ENCODE measurements around the gene MYBPC3.

Gene MYBPC3

GRCh38 chr11:47314992-47315391 is 37.5 kb downstream of the MYBPC3 start:
- TF ChIP-seq, protein P1, sequence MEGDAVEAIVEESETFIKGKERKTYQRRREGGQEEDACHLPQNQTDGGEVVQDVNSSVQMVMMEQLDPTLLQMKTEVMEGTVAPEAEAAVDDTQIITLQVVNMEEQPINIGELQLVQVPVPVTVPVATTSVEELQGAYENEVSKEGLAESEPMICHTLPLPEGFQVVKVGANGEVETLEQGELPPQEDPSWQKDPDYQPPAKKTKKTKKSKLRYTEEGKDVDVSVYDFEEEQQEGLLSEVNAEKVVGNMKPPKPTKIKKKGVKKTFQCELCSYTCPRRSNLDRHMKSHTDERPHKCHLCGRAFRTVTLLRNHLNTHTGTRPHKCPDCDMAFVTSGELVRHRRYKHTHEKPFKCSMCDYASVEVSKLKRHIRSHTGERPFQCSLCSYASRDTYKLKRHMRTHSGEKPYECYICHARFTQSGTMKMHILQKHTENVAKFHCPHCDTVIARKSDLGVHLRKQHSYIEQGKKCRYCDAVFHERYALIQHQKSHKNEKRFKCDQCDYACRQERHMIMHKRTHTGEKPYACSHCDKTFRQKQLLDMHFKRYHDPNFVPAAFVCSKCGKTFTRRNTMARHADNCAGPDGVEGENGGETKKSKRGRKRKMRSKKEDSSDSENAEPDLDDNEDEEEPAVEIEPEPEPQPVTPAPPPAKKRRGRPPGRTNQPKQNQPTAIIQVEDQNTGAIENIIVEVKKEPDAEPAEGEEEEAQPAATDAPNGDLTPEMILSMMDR (IDR thresholded peaks at IDR 0.05; ENCODE audit: control insufficient read depth, insufficient read depth, low read depth, low read length, missing control alignments): no peak
- DNase-seq (ENCODE audit: low read depth): no peak
- no peak overlapping the region for H3K4me3 ChIP-seq (ENCODE audit: control insufficient read depth, low read depth, low read length)

- DNase-seq (ENCODE audit: low read depth): no peak
- TF ChIP-seq, protein P1 (IDR thresholded peaks at IDR 0.05; ENCODE audit: control insufficient read depth, insufficient read depth, low read depth, low read length, missing control alignments): no peak
- no peak overlapping the region for H3K4me3 ChIP-seq (ENCODE audit: control insufficient read depth, low read depth, low read length)
Observed at GRCh38 chr11:47308050-47308823, 44.3 kb downstream of the MYBPC3 start.

GRCh38 chr11:47306484-47306844 is 46.0 kb downstream of the MYBPC3 start:
- DNase-seq (ENCODE audit: low read depth): no peak
- H3K4me3 ChIP-seq (ENCODE audit: control insufficient read depth, low read depth, low read length): no peak overlapping the region
- TF ChIP-seq, protein P1 (IDR thresholded peaks at IDR 0.05; ENCODE audit: control insufficient read depth, insufficient read depth, low read depth, low read length, missing control alignments): no peak

DNA sequence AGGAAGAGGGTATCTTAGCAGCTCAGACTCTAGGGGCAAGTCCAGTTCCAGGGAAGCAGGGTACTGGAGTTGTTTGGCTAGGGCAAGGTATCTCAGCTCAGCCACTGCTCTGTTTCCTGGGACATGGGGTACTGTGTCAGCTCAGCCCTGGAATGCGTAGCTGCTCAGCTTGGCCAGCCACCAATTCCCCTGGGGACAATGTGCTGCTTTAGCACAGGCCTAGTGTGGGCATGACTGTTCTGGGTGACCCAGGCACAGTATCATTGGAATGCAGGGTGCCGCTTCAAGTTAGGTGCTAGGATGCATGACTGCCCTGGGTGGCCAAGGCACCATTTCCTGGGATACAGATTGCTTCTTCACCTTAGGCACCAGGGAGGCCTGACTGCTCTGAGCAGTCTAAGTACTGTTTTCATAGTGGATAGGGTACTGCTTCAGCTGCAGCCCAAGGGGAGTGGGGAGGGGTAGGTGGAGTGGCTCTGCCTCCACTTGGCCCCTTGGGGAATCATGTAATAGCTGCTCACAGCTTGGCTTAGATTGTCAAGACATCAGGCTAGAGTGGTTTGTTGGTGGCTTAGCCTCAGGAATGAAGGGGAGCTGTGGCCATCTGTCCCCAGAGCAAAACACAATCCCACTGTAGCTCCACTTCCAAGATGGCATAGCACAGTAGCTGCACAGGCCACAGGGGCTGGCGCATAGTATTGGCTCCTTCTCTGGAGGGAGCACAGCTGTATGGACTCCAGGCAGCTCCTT is 46.6 kb downstream of the MYBPC3 start:
- no peak for DNase-seq (ENCODE audit: low read depth)

GRCh38 chr11:47302853-47303252 is 49.6 kb downstream of the MYBPC3 start:
- no peak overlapping the region for H3K4me3 ChIP-seq (ENCODE audit: control insufficient read depth, low read depth, low read length)
- TF ChIP-seq, protein P1 (IDR thresholded peaks at IDR 0.05; ENCODE audit: control insufficient read depth, insufficient read depth, low read depth, low read length, missing control alignments): no peak
- DNase-seq (ENCODE audit: low read depth): no peak

More for the DNA sequence above, 46.6 kb downstream of the MYBPC3 start:
- H3K4me3 ChIP-seq (ENCODE audit: control insufficient read depth, low read depth, low read length): no peak overlapping the region
- TF ChIP-seq, protein P1 (IDR thresholded peaks at IDR 0.05; ENCODE audit: control insufficient read depth, insufficient read depth, low read depth, low read length, missing control alignments): no peak

DNA sequence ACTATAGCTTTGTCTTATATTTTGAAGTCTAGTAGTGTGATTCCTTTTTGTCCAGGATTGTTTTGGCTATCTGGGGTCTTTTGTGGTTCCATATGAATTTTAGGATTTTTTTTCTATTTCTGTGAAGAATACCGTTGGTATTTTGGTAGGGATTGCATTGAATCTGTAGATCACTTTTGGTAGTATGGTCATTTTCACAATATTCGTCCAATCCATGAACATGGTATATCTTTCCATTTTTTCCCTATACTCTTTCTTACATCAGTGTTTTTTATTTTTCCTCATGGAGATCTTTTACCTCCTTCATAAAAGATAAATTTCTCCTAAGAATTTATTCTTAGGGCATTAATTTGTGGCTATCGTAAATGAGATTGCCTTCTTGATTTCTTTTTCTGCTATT is 53.4 kb downstream of the MYBPC3 start:
- no peak overlapping the region for H3K4me3 ChIP-seq (ENCODE audit: control insufficient read depth, low read depth, low read length)
- no peak for DNase-seq (ENCODE audit: low read depth)
- TF ChIP-seq, protein P1 (IDR thresholded peaks at IDR 0.05; ENCODE audit: control insufficient read depth, insufficient read depth, low read depth, low read length, missing control alignments): no peak
